ENCODE measurements around the gene TOM1.

DNA sequence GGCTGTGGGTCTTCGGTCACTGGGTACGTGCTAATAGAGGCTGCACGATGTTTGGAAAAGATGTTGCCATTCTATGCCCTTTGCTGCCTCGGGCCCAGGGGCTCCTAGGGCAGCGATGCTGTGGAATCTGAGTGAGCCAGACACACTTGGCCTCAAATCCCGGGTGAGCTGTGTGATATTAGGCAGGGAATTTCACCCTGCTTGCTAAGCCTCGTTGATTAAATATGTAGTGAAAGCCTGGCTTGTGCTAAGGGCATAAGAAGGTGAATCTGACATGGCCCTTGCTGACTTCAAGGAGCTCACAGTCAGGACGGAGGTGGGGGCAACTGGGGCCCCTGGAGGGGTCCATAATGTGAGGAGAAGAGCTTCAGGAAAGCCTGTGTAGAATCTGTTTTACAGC, 75.8 kb downstream of the TOM1 start:
- TF ChIP-seq, protein P1, sequence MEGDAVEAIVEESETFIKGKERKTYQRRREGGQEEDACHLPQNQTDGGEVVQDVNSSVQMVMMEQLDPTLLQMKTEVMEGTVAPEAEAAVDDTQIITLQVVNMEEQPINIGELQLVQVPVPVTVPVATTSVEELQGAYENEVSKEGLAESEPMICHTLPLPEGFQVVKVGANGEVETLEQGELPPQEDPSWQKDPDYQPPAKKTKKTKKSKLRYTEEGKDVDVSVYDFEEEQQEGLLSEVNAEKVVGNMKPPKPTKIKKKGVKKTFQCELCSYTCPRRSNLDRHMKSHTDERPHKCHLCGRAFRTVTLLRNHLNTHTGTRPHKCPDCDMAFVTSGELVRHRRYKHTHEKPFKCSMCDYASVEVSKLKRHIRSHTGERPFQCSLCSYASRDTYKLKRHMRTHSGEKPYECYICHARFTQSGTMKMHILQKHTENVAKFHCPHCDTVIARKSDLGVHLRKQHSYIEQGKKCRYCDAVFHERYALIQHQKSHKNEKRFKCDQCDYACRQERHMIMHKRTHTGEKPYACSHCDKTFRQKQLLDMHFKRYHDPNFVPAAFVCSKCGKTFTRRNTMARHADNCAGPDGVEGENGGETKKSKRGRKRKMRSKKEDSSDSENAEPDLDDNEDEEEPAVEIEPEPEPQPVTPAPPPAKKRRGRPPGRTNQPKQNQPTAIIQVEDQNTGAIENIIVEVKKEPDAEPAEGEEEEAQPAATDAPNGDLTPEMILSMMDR (IDR thresholded peaks at IDR 0.05), result no peak
- TF ChIP-seq POLR2AphosphoS5 (IDR thresholded peaks at IDR 0.05), result no peak

All from transverse colon (tissue), 4 donors.